ENCODE results near the gene PGM5.

Gene PGM5

GRCh38 chr9:68495247-68495646 lies 138.8 kb downstream of the PGM5 start:
- Histone ChIP-seq H4K12ac (ENCODE audit: low read depth, low read length) (no peak overlapping the region), H2AK5ac (ENCODE audit: low read length) (no peak overlapping the region), H3K4me3 (ENCODE audit: low read depth, low read length) (no peak overlapping the region), H4K8ac (ENCODE audit: low read depth, low read length) (no peak overlapping the region), H3K79me1 (ENCODE audit: low read length) (peaks cover 9% of the 10 kb centered on the region), H3K23ac (ENCODE audit: low read length) (no peak overlapping the region), H3K4me1 (ENCODE audit: control insufficient read depth in 1 of 2, insufficient read depth in 2 of 2, low read length in 2 of 2) (peaks cover 4 to 8% of the 10 kb centered on the region in 2 experiments), H2AFZ (ENCODE audit: insufficient read depth, low read length, poor library complexity) (no peak overlapping the region), H3K14ac (ENCODE audit: low read length) (no peak overlapping the region), H3K9ac (ENCODE audit: low read length) (no peak overlapping the region), H3K4ac (ENCODE audit: low read depth, low read length) (no peak overlapping the region), H4K91ac (ENCODE audit: low read depth, low read length) (no peak overlapping the region), H3K27ac (ENCODE audit: low read depth, low read length) (no peak overlapping the region), H2BK12ac (ENCODE audit: low read length) (no peak overlapping the region), H3K4me2 (ENCODE audit: low read length) (no peak overlapping the region), H3K18ac (ENCODE audit: low read length) (no peak overlapping the region), H2BK120ac (ENCODE audit: insufficient read depth, low read length, poor library complexity) (no peak overlapping the region), H3K27me3 (ENCODE audit: insufficient read depth, low read length) (no peaks in the 10 kb centered on the region), H3K79me2 (ENCODE audit: control insufficient read depth, insufficient read depth, low read length, poor library complexity) (no peaks in the 10 kb centered on the region), H2BK5ac (ENCODE audit: low read depth, low read length, poor library complexity) (no peak overlapping the region), H3K36me3 (ENCODE audit: control insufficient read depth in 1 of 2, insufficient read depth in 2 of 2, low read length in 2 of 2) (no peaks in the 10 kb centered on the region), H3K9me3 (ENCODE audit: insufficient read depth, low read depth, low read length) (no peaks in the 10 kb centered on the region)
- no peak for DNase-seq
- WGBS (ENCODE audit: extremely low coverage, insufficient coverage, insufficient read length), result no CpG with 5 or more reads among the region's 1 CpG

- Histone ChIP-seq H3K18ac (ENCODE audit: low read length) (no peak overlapping the region), H2BK120ac (ENCODE audit: insufficient read depth, low read length, poor library complexity) (no peak overlapping the region), H3K79me2 (ENCODE audit: control insufficient read depth, insufficient read depth, low read length, poor library complexity) (peaks cover 1% of the 10 kb centered on the region), H2AK5ac (ENCODE audit: low read length) (no peak overlapping the region), H3K4me2 (ENCODE audit: low read length) (no peak overlapping the region), H2AFZ (ENCODE audit: insufficient read depth, low read length, poor library complexity) (no peak overlapping the region), H4K91ac (ENCODE audit: low read depth, low read length) (no peak overlapping the region), H3K9me3 (ENCODE audit: insufficient read depth, low read depth, low read length) (no peaks in the 10 kb centered on the region), H3K4ac (ENCODE audit: low read depth, low read length) (no peak overlapping the region), H2BK5ac (ENCODE audit: low read depth, low read length, poor library complexity) (no peak overlapping the region), H3K4me1 (ENCODE audit: control insufficient read depth in 1 of 2, insufficient read depth in 2 of 2, low read length in 2 of 2) (peaks cover 9 to 16% of the 10 kb centered on the region in 2 experiments), H3K4me3 (ENCODE audit: low read depth, low read length) (no peak overlapping the region), H4K12ac (ENCODE audit: low read depth, low read length) (no peak overlapping the region), H3K23ac (ENCODE audit: low read length) (no peak overlapping the region), H2BK12ac (ENCODE audit: low read length) (peak overlapping the region; percentile 25), H3K14ac (ENCODE audit: low read length) (no peak overlapping the region), H3K9ac (ENCODE audit: low read length) (no peak overlapping the region), H3K27ac (ENCODE audit: low read depth, low read length) (no peak overlapping the region), H4K8ac (ENCODE audit: low read depth, low read length) (no peak overlapping the region), H3K36me3 (ENCODE audit: control insufficient read depth in 1 of 2, insufficient read depth in 2 of 2, low read length in 2 of 2) (no peaks in the 10 kb centered on the region), H3K27me3 (ENCODE audit: insufficient read depth, low read length) (no peaks in the 10 kb centered on the region), H3K79me1 (ENCODE audit: low read length) (peaks cover 11% of the 10 kb centered on the region)
- DNase-seq, result no peak
These were observed 139.9 kb downstream of the PGM5 start for GRCh38 chr9:68496356-68496755.

DNA sequence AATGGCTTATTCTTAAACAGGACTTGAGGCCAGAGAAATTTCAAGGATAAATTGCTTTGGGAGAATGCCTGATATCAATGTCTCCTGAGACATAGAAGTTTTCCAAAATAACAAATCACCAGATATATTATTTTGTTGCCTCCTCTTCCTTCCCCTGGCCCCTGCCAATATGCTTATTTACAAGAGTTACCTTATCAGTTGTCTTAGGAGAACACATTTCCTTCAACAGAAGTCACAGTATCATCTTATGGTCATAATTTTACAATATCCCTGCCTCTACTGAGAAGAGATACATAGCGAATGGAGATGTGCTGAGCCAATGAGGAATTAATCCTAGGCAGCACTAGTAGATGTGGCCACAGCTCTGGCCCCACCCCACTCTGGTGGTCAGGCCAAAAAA lies 141.2 kb downstream of the PGM5 start:
- Histone ChIP-seq H3K23ac (ENCODE audit: low read length) (no peak overlapping the region), H4K12ac (ENCODE audit: low read depth, low read length) (no peak overlapping the region), H3K4me3 (ENCODE audit: low read depth, low read length) (no peak overlapping the region), H3K27ac (ENCODE audit: low read depth, low read length) (no peak overlapping the region), H3K18ac (ENCODE audit: low read length) (no peak overlapping the region), H3K9me3 (ENCODE audit: insufficient read depth, low read depth, low read length) (no peaks in the 10 kb centered on the region), H3K27me3 (ENCODE audit: insufficient read depth, low read length) (no peaks in the 10 kb centered on the region), H2BK5ac (ENCODE audit: low read depth, low read length, poor library complexity) (no peak overlapping the region), H3K9ac (ENCODE audit: low read length) (no peak overlapping the region), H2AK5ac (ENCODE audit: low read length) (no peak overlapping the region), H3K14ac (ENCODE audit: low read length) (no peak overlapping the region), H4K8ac (ENCODE audit: low read depth, low read length) (no peak overlapping the region), H3K36me3 (ENCODE audit: control insufficient read depth in 1 of 2, insufficient read depth in 2 of 2, low read length in 2 of 2) (no peaks in the 10 kb centered on the region), H3K79me2 (ENCODE audit: control insufficient read depth, insufficient read depth, low read length, poor library complexity) (peaks cover 1% of the 10 kb centered on the region), H2AFZ (ENCODE audit: insufficient read depth, low read length, poor library complexity) (no peak overlapping the region), H3K4me1 (ENCODE audit: control insufficient read depth in 1 of 2, insufficient read depth in 2 of 2, low read length in 2 of 2) (peaks cover 5 to 12% of the 10 kb centered on the region in 2 experiments), H2BK12ac (ENCODE audit: low read length) (no peak overlapping the region), H3K79me1 (ENCODE audit: low read length) (peaks cover 9% of the 10 kb centered on the region), H2BK120ac (ENCODE audit: insufficient read depth, low read length, poor library complexity) (no peak overlapping the region), H4K91ac (ENCODE audit: low read depth, low read length) (no peak overlapping the region), H3K4ac (ENCODE audit: low read depth, low read length) (no peak overlapping the region), H3K4me2 (ENCODE audit: low read length) (no peak overlapping the region)
- DNase-seq, result no peak
- WGBS (ENCODE audit: extremely low coverage, insufficient coverage, insufficient read length), result no CpG with 5 or more reads among the region's 1 CpG

- Histone ChIP-seq H3K27me3 (ENCODE audit: insufficient read depth, low read length) (no peaks in the 10 kb centered on the region), H3K23ac (ENCODE audit: low read length) (no peak overlapping the region), H3K4me1 (ENCODE audit: control insufficient read depth in 1 of 2, insufficient read depth in 2 of 2, low read length in 2 of 2) (peaks cover 5 to 9% of the 10 kb centered on the region in 2 experiments), H3K9me3 (ENCODE audit: insufficient read depth, low read depth, low read length) (no peaks in the 10 kb centered on the region), H4K91ac (ENCODE audit: low read depth, low read length) (no peak overlapping the region), H2BK12ac (ENCODE audit: low read length) (peak overlapping the region; percentile 55), H3K18ac (ENCODE audit: low read length) (no peak overlapping the region), H2AK5ac (ENCODE audit: low read length) (peak overlapping the region; percentile 71), H3K4ac (ENCODE audit: low read depth, low read length) (no peak overlapping the region), H3K36me3 (ENCODE audit: control insufficient read depth in 1 of 2, insufficient read depth in 2 of 2, low read length in 2 of 2) (no peaks in the 10 kb centered on the region), H3K27ac (ENCODE audit: low read depth, low read length) (no peak overlapping the region), H2BK5ac (ENCODE audit: low read depth, low read length, poor library complexity) (no peak overlapping the region), H3K4me3 (ENCODE audit: low read depth, low read length) (no peak overlapping the region), H3K9ac (ENCODE audit: low read length) (no peak overlapping the region), H3K4me2 (ENCODE audit: low read length) (no peak overlapping the region), H3K79me2 (ENCODE audit: control insufficient read depth, insufficient read depth, low read length, poor library complexity) (peaks cover 1% of the 10 kb centered on the region), H4K12ac (ENCODE audit: low read depth, low read length) (no peak overlapping the region), H2AFZ (ENCODE audit: insufficient read depth, low read length, poor library complexity) (no peak overlapping the region), H3K14ac (ENCODE audit: low read length) (peak overlapping the region; percentile 9), H2BK120ac (ENCODE audit: insufficient read depth, low read length, poor library complexity) (peak overlapping the region; percentile 36), H4K8ac (ENCODE audit: low read depth, low read length) (no peak overlapping the region), H3K79me1 (ENCODE audit: low read length) (peaks cover 6% of the 10 kb centered on the region)
- DNase-seq, result no peak
- WGBS (ENCODE audit: extremely low coverage, insufficient coverage, insufficient read length), result no CpG with 5 or more reads among the region's 2 CpGs
These were observed 142.4 kb downstream of the PGM5 start for GRCh38 chr9:68498816-68499215.

Data from trophoblast cell (in vitro differentiated cells and primary cell).